HG02938 (cell line): ENCODE results near the gene KDM1A.

Experiments used
- ATAC-seq: cut with Tn5 transposase; IDR thresholded peaks from one replicate; pipeline ENCODE4 v1.9.1; 2021; ENCODE audit warnings: mild to moderate bottlenecking, moderate library complexity; ENCODE audit not compliant: unreplicated experiment

Gene KDM1A

DNA sequence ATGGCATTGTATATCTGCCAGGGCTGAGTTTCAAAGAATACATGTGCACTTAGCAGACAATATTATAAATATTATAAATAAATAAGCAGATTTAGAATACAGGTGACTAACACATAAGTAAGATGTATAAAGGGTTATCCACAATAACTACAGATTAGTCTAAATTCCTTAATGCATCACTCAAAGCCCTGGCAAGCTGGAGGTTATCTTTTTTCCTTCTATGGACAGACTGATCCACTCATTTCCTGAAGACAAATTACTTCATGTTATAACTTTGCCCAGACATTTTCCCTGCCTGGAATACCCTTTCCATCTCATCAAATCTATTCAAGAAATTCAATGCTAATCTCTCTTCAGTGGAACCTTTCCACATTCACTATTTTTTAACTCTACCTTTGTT, 110.6 kb downstream of the KDM1A start:
- no peak for ATAC-seq

DNA sequence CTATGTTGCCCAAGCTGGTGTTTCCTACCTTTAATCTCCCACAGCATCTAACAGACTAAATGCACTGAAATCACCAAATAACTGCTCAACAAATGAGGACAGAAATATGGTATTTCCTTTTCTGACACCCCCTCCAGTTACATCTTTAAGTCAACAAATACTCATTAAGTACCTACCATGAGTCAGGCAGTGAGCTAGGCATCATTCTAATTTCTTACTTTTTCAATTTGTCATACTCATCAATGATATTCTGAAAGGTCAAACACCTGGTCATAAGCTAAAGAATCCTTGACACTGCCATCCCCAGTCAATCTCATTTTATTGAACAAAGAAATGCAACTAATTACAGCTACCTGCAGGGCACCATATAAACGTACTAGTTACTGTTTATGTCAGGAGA, 112.8 kb downstream of the KDM1A start:
- no peak for ATAC-seq
